H4 (cell line): ENCODE data around the gene EYS. TPM values are rescaled to one million over a fixed set of nuclear protein-coding genes. Genes with fewer than 3 reads are reported as not detected.
"Not testable (repeated sequence)": the region's sequence is repeated elsewhere in the genome, so short reads cannot be mapped to it uniquely, and the experiment has no call there.

Source experiments
- DNase-seq: peaks from one replicate; pipeline ENCODE4 v3.0.0-alpha.2; 2015; ENCODE audit warnings: low spot score
- total RNA-seq: library from RNA; depleted of rRNA; stranded (reverse); fragments of >200 nt; shearing (Covaris generic); gene quantifications from 2 replicates; pipeline ENCODE4 v1.2.3, GENCODE V29; 2014

The EYS gene
- total RNA-seq, 1 experiment from 2014 or later, result 0.17 TPM

- DNase-seq, result no peak
Measured at GRCh38 chr6:63964366-63964765, 1742.7 kb downstream of the EYS start.

GRCh38 chr6:63963769-63964315, 1743.2 kb downstream of the EYS start:
- DNase-seq, result peak; percentile 22

GRCh38 chr6:63953336-63954021, 1753.5 kb downstream of the EYS start:
- DNase-seq, result not testable (repeated sequence)

- no peak for DNase-seq
Measured at GRCh38 chr6:63947792-63948529, 1759.1 kb downstream of the EYS start.

- no peak for DNase-seq
Measured at GRCh38 chr6:63945987-63946386, 1761.0 kb downstream of the EYS start.

- DNase-seq, result no peak
Measured at GRCh38 chr6:63943826-63944225, 1763.2 kb downstream of the EYS start.

GRCh38 chr6:63941747-63942470, 1765.1 kb downstream of the EYS start:
- DNase-seq, result no peak

- no peak for DNase-seq
Measured at GRCh38 chr6:63940056-63940455, 1767.0 kb downstream of the EYS start.

- DNase-seq, result no peak
Measured at GRCh38 chr6:63936399-63936798, 1770.6 kb downstream of the EYS start.

- DNase-seq, result no peak
Measured at GRCh38 chr6:63935732-63936131, 1771.3 kb downstream of the EYS start.

GRCh38 chr6:63933948-63934347, 1773.1 kb downstream of the EYS start:
- DNase-seq, result not testable (repeated sequence)

GRCh38 chr6:63930848-63931247, 1776.2 kb downstream of the EYS start:
- DNase-seq, result no peak

- no peak for DNase-seq
Measured at GRCh38 chr6:63929111-63929510, 1777.9 kb downstream of the EYS start.

- DNase-seq, result no peak
Measured at GRCh38 chr6:63928613-63929012, 1778.4 kb downstream of the EYS start.

GRCh38 chr6:63926950-63927927, 1779.8 kb downstream of the EYS start:
- DNase-seq, result no peak

- no peak for DNase-seq
Measured at GRCh38 chr6:63926258-63926780, 1780.7 kb downstream of the EYS start.

- peak; percentile 67 for DNase-seq
Measured at GRCh38 chr6:63923139-63923739, 1783.8 kb downstream of the EYS start.

GRCh38 chr6:63919556-63920110, 1787.4 kb downstream of the EYS start:
- DNase-seq, result no peak

GRCh38 chr6:63912887-63913286, 1794.1 kb downstream of the EYS start:
- no peak for DNase-seq
